ENCODE measurements around the gene PBX4. TPM values are rescaled to one million over a fixed set of nuclear protein-coding genes. Genes with fewer than 3 reads are reported as not detected.
A peak's percentile ranks its signal among the peaks of the same experiment; 100 is the strongest.
"Not testable (repeated sequence)": the region's sequence is repeated elsewhere in the genome, so short reads cannot be mapped to it uniquely, and the experiment has no call there.

PBX4 gene
- total and polyA plus RNA-seq, 5 donors from 2014 or later, result 4.1 to 85.3 (median 6.1) TPM

DNA sequence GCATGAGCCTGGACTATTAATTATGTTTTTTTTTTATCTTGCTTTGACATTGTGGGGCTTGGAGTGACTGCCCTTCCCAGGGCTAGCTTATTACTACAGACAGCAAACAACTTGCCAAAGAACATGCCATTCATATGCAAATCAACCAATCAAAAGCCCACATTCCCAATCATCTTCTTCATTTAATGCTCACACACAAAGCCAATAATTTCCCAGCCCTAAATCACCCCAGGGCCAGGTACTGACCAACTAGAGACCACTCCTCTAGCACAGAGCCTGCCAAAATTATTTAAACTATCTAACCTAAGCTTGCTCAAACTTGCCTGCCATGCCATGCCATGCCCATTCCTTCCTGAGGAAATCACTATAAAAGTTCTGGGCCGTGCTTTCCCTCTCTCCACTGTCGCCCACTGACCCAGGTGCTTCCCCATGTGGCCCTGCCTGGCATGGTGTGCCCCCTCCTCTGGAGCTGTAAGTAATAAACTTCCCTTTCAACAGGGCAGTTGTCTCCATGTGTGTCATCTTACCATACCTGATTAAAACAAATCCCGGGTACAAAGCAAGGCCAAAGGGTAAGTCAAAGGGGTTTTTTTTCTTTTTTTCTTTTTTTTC, 15.7 kb downstream of the PBX4 start:
- H3K36me3 Mint-ChIP-seq, result peaks cover 7% of the 10 kb centered on the region
- H3K9me3 ChIP-seq (ENCODE audit: control insufficient read depth in 2 of 2, low read length in 2 of 2), result no peaks in the 10 kb centered on the region
- H3K27me3 ChIP-seq (ENCODE audit: control insufficient read depth, insufficient read depth, low read length), result no peaks in the 10 kb centered on the region
- no peaks in the 10 kb centered on the region for H3K9me3 Mint-ChIP-seq
- H3K4me3 Mint-ChIP-seq, result peak overlapping the region; percentile 70 to 78 (median 77)
- peak overlapping the region; percentile 94 to 96 (median 94) for H3K27ac Mint-ChIP-seq
- H3K4me3 ChIP-seq (ENCODE audit: low read depth, low read length), result peak overlapping the region; percentile 61
- H3K27ac ChIP-seq (ENCODE audit: insufficient read depth, low read length, poor library complexity, severe bottlenecking), result peak overlapping the region; percentile 86
- no peaks in the 10 kb centered on the region for H3K27me3 Mint-ChIP-seq
- ATAC-seq (ENCODE audit: low read depth in 2 of 2) (no peak), DNase-seq (no peak)
- H3K36me3 ChIP-seq (ENCODE audit: control insufficient read depth, insufficient read depth, low read length), result no peaks in the 10 kb centered on the region
- peaks cover 82% of the 10 kb centered on the region for H3K4me1 ChIP-seq (ENCODE audit: control insufficient read depth, insufficient read depth, low read length, poor library complexity, severe bottlenecking)
- H3K4me1 Mint-ChIP-seq, result peaks cover 25 to 89% (median 49%) of the 10 kb centered on the region in 4 donors

GRCh38 chr19:19602136-19602712, 16.3 kb downstream of the PBX4 start:
- peaks cover 31 to 90% (median 55%) of the 10 kb centered on the region in 4 donors for H3K4me1 Mint-ChIP-seq
- no peaks in the 10 kb centered on the region for H3K9me3 Mint-ChIP-seq
- Histone ChIP-seq H3K27ac (ENCODE audit: insufficient read depth, low read length, poor library complexity, severe bottlenecking) (peak overlapping the region; percentile 86), H3K9me3 (ENCODE audit: control insufficient read depth in 2 of 2, low read length in 2 of 2) (no peaks in the 10 kb centered on the region), H3K27me3 (ENCODE audit: control insufficient read depth, insufficient read depth, low read length) (no peaks in the 10 kb centered on the region), H3K36me3 (ENCODE audit: control insufficient read depth, insufficient read depth, low read length) (no peaks in the 10 kb centered on the region), H3K4me1 (ENCODE audit: control insufficient read depth, insufficient read depth, low read length, poor library complexity, severe bottlenecking) (peaks cover 86% of the 10 kb centered on the region), H3K4me3 (ENCODE audit: low read depth, low read length) (peak overlapping the region; percentile 61)
- peak; percentile 25 to 27 for ATAC-seq (ENCODE audit: low read depth in 2 of 2)
- H3K27me3 Mint-ChIP-seq, result no peaks in the 10 kb centered on the region
- peak; percentile 56 to 82 (median 67) for DNase-seq
- H3K36me3 Mint-ChIP-seq, result peaks cover 8% of the 10 kb centered on the region
- H3K27ac Mint-ChIP-seq, result peak overlapping the region; percentile 94 to 96 (median 94)
- H3K4me3 Mint-ChIP-seq, result peak overlapping the region; percentile 70 to 78 (median 77)

GRCh38 chr19:19600793-19601330, 17.6 kb downstream of the PBX4 start:
- Mint-ChIP-seq H3K4me3 (peak overlapping the region; percentile 24 to 84 (median 74)), H3K27me3 (no peaks in the 10 kb centered on the region), H3K36me3 (peaks cover 10% of the 10 kb centered on the region), H3K27ac (peak overlapping the region; percentile 94 to 96 (median 94)), H3K4me1 (peaks cover 28 to 88% (median 52%) of the 10 kb centered on the region in 4 donors), H3K9me3 (no peaks in the 10 kb centered on the region)
- no peaks in the 10 kb centered on the region for H3K27me3 ChIP-seq (ENCODE audit: control insufficient read depth, insufficient read depth, low read length)
- DNase-seq (peak in 2 of 3 donors; percentile 17 to 29), ATAC-seq (ENCODE audit: low read depth in 2 of 2) (no peak)
- H3K27ac ChIP-seq (ENCODE audit: insufficient read depth, low read length, poor library complexity, severe bottlenecking), result peak overlapping the region; percentile 86
- no peaks in the 10 kb centered on the region for H3K36me3 ChIP-seq (ENCODE audit: control insufficient read depth, insufficient read depth, low read length)
- H3K4me3 ChIP-seq (ENCODE audit: low read depth, low read length), result peak overlapping the region; percentile 61
- H3K4me1 ChIP-seq (ENCODE audit: control insufficient read depth, insufficient read depth, low read length, poor library complexity, severe bottlenecking), result peaks cover 85% of the 10 kb centered on the region
- no peaks in the 10 kb centered on the region for H3K9me3 ChIP-seq (ENCODE audit: control insufficient read depth in 2 of 2, low read length in 2 of 2)

DNA sequence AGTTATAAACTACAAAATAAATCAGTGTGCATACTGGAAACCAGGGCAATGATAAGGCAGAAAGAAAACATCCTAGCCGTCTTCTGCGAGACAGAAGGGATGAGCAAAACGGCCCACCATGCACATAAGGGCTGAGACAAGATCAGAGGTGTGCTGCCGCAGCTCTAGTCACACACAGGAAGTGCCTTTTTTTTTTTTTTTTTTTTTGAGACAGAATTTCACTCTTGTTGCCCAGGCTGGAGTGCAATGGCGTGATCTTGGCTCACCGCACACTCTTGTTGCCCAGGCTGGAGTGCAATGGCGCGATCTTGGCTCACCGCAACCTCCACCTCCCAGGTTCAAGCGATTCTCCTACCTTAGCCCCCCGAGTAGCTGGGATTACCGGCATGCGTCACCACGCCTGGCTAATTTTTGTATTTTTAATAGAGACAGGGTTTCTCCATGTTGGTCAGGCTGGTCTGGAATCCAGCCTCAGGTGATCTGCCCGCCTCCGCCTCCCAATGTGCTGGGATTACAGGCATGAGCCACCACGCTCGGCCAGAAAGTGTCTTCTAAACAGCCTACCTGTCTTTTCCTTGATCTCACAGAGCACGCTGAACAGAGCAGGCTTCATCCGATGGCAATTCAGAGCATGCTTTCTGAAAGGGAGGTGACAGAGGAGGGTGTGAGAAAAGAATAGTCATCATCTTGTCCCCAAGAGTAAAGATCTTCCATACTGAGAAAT, 19.6 kb downstream of the PBX4 start:
- not testable (repeated sequence) for H3K36me3 ChIP-seq (ENCODE audit: control insufficient read depth, insufficient read depth, low read length); H3K27me3 Mint-ChIP-seq; H3K27me3 ChIP-seq (ENCODE audit: control insufficient read depth, insufficient read depth, low read length); H3K9me3 Mint-ChIP-seq; H3K9me3 ChIP-seq (ENCODE audit: control insufficient read depth in 2 of 2, low read length in 2 of 2)
- peak overlapping the region; percentile 68 to 80 (median 78) for H3K4me3 Mint-ChIP-seq
- DNase-seq (peak; percentile 64 to 90 (median 78)), ATAC-seq (ENCODE audit: low read depth in 2 of 2) (peak; percentile 77 to 78)
- H3K36me3 Mint-ChIP-seq, result peaks cover 18% of the 10 kb centered on the region
- Histone ChIP-seq H3K27ac (ENCODE audit: insufficient read depth, low read length, poor library complexity, severe bottlenecking) (peak overlapping the region; percentile 97), H3K4me1 (ENCODE audit: control insufficient read depth, insufficient read depth, low read length, poor library complexity, severe bottlenecking) (peaks cover 90% of the 10 kb centered on the region), H3K4me3 (ENCODE audit: low read depth, low read length) (peak overlapping the region; percentile 51)
- peak overlapping the region; percentile 94 to 99 (median 99) for H3K27ac Mint-ChIP-seq
- H3K4me1 Mint-ChIP-seq, result peaks cover 28 to 93% (median 59%) of the 10 kb centered on the region in 4 donors

GRCh38 chr19:19597809-19598306, 20.6 kb downstream of the PBX4 start:
- Histone ChIP-seq H3K9me3 (ENCODE audit: control insufficient read depth in 2 of 2, low read length in 2 of 2) (no peaks in the 10 kb centered on the region), H3K4me3 (ENCODE audit: low read depth, low read length) (peak overlapping the region; percentile 51)
- peak; percentile 55 to 63 for ATAC-seq (ENCODE audit: low read depth in 2 of 2)

DNA sequence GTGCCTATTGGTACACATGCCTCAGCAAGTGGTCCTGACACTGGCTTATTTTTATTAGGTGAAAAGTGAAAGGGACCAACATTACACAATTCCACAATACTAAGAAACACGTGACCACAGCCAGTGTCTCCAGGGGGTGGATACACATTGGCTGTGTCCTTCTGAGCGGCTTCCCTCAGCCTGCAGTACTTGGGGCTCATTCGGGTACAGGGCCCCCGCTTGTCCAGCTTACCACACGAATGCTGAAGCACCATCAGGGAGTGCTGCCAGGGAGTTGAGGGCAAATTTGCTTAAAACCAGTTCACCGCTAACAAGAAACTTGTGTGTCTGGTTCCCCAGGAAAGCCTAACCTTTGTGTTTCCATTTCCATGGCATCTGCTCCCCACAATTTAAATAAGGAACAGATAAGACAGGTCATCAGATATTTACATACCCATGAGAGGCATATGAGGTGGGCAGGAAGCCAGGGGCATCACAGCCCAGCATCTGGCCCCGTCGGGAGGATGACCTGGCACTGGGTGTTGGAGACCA, 23.3 kb downstream of the PBX4 start:
- Histone ChIP-seq H3K9me3 (ENCODE audit: control insufficient read depth in 2 of 2, low read length in 2 of 2) (no peaks in the 10 kb centered on the region), H3K4me3 (ENCODE audit: low read depth, low read length) (no peak overlapping the region), H3K4me1 (ENCODE audit: control insufficient read depth, insufficient read depth, low read length, poor library complexity, severe bottlenecking) (peaks cover 70% of the 10 kb centered on the region), H3K36me3 (ENCODE audit: control insufficient read depth, insufficient read depth, low read length) (peaks cover 15% of the 10 kb centered on the region), H3K27me3 (ENCODE audit: control insufficient read depth, insufficient read depth, low read length) (no peaks in the 10 kb centered on the region), H3K27ac (ENCODE audit: insufficient read depth, low read length, poor library complexity, severe bottlenecking) (peak overlapping the region; percentile 49)
- Mint-ChIP-seq H3K36me3 (peaks cover 26% of the 10 kb centered on the region), H3K4me3 (peak overlapping the region in 2 of 4 donors; percentile 3 to 9), H3K27ac (peak overlapping the region; percentile 32 to 99 (median 84)), H3K4me1 (peaks cover 10 to 85% (median 42%) of the 10 kb centered on the region in 4 donors), H3K27me3 (no peaks in the 10 kb centered on the region), H3K9me3 (peaks cover 0 to 2% (median 0%) of the 10 kb centered on the region in 7 donors)
- ATAC-seq (ENCODE audit: low read depth in 2 of 2) (no peak), DNase-seq (no peak)

More at GRCh38 chr19:19597809-19598306, 20.6 kb downstream of the PBX4 start:
- H3K4me1 ChIP-seq (ENCODE audit: control insufficient read depth, insufficient read depth, low read length, poor library complexity, severe bottlenecking), result peaks cover 80% of the 10 kb centered on the region
- H3K27ac ChIP-seq (ENCODE audit: insufficient read depth, low read length, poor library complexity, severe bottlenecking), result peak overlapping the region; percentile 97
- Mint-ChIP-seq H3K27me3 (no peaks in the 10 kb centered on the region), H3K9me3 (peaks cover 0 to 2% (median 0%) of the 10 kb centered on the region in 7 donors), H3K36me3 (peaks cover 23% of the 10 kb centered on the region), H3K4me3 (peak overlapping the region; percentile 68 to 80 (median 78)), H3K4me1 (peaks cover 25 to 90% (median 51%) of the 10 kb centered on the region in 4 donors), H3K27ac (peak overlapping the region; percentile 94 to 99 (median 99))
- peaks cover 12% of the 10 kb centered on the region for H3K36me3 ChIP-seq (ENCODE audit: control insufficient read depth, insufficient read depth, low read length)
- H3K27me3 ChIP-seq (ENCODE audit: control insufficient read depth, insufficient read depth, low read length), result no peaks in the 10 kb centered on the region
- DNase-seq, result peak; percentile 70 to 82 (median 81)

- peak overlapping the region in 2 of 4 donors; percentile 15 to 16 for H3K4me3 Mint-ChIP-seq
- DNase-seq (peak in 1 of 3 donors; percentile 49), ATAC-seq (ENCODE audit: low read depth in 2 of 2) (no peak)
- H3K27ac ChIP-seq (ENCODE audit: insufficient read depth, low read length, poor library complexity, severe bottlenecking), result peak overlapping the region; percentile 37
- H3K9me3 ChIP-seq (ENCODE audit: control insufficient read depth in 2 of 2, low read length in 2 of 2), result no peaks in the 10 kb centered on the region
- peak overlapping the region; percentile 32 to 84 (median 72) for H3K27ac Mint-ChIP-seq
- peaks cover 15% of the 10 kb centered on the region for H3K36me3 ChIP-seq (ENCODE audit: control insufficient read depth, insufficient read depth, low read length)
- peaks cover 18 to 86% (median 48%) of the 10 kb centered on the region in 4 donors for H3K4me1 Mint-ChIP-seq
- no peak overlapping the region for H3K4me3 ChIP-seq (ENCODE audit: low read depth, low read length)
- H3K4me1 ChIP-seq (ENCODE audit: control insufficient read depth, insufficient read depth, low read length, poor library complexity, severe bottlenecking), result peaks cover 70% of the 10 kb centered on the region
- H3K27me3 ChIP-seq (ENCODE audit: control insufficient read depth, insufficient read depth, low read length), result no peaks in the 10 kb centered on the region
- H3K9me3 Mint-ChIP-seq, result peaks cover 0 to 2% (median 0%) of the 10 kb centered on the region in 7 donors
- peaks cover 33% of the 10 kb centered on the region for H3K36me3 Mint-ChIP-seq
- H3K27me3 Mint-ChIP-seq, result no peaks in the 10 kb centered on the region
Observed at GRCh38 chr19:19594381-19594780, 24.1 kb downstream of the PBX4 start.

Measured in CD4-positive, CD25-positive, alpha-beta regulatory T cell (primary cell).